Measurements from ENCODE around the gene ACO2.

DNA sequence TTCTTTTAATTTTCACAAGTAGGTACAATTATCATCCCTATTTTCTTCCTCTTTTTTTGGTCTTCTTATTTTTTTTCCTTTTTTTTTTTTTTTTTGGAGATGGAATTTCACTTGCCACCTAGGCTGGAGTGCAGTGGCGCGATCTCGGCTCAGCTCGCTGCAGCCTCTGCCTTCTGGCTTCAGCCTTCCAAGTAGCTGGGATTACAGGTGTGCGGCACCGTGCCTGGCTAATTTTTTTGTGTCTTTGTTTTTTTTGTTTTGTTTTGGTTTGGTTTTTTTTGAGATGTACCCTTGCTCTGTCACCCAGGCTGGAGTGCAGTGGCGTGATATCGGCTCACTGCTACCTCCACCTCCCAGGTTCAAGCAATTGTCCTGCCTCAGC is 39.0 kb upstream of the ACO2 start:
- no peak for TF ChIP-seq EZH2 (IDR thresholded peaks at IDR 0.05; ENCODE audit: insufficient read depth, low read length)
- TF ChIP-seq, protein P1, sequence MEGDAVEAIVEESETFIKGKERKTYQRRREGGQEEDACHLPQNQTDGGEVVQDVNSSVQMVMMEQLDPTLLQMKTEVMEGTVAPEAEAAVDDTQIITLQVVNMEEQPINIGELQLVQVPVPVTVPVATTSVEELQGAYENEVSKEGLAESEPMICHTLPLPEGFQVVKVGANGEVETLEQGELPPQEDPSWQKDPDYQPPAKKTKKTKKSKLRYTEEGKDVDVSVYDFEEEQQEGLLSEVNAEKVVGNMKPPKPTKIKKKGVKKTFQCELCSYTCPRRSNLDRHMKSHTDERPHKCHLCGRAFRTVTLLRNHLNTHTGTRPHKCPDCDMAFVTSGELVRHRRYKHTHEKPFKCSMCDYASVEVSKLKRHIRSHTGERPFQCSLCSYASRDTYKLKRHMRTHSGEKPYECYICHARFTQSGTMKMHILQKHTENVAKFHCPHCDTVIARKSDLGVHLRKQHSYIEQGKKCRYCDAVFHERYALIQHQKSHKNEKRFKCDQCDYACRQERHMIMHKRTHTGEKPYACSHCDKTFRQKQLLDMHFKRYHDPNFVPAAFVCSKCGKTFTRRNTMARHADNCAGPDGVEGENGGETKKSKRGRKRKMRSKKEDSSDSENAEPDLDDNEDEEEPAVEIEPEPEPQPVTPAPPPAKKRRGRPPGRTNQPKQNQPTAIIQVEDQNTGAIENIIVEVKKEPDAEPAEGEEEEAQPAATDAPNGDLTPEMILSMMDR (IDR thresholded peaks at IDR 0.05; ENCODE audit: insufficient read depth, low read depth, low read length), result no peak

All from astrocyte (in vitro differentiated cells and primary cell).